CD8-positive, alpha-beta memory T cell (primary cell): ENCODE results near the gene SLC1A5. TPM values are rescaled to one million over a fixed set of nuclear protein-coding genes. Genes with fewer than 3 reads are reported as not detected.
A peak's percentile ranks its signal among the peaks of the same experiment; 100 is the strongest.

ENCODE experiments used
- CTCF ChIA-PET: fragments of 350-600 bp; sonication (Branson Sonifier 250); formaldehyde crosslinking; loops from one replicate; lab custom pipeline; 2021; ENCODE audit warnings: antibody characterized with exemption; lab: Charles Lee
- POLR2A ChIA-PET: fragments of 350-600 bp; sonication (Branson Sonifier 250); formaldehyde crosslinking; loops from one replicate; lab custom pipeline; 2021; ENCODE audit warnings: antibody characterized with exemption; lab: Charles Lee
- DNase-seq, 5 donors: peaks; one replicate each; pipeline versions ENCODE4 v3.0.0 to v3.0.0-alpha.2; 2020 to 2022; ENCODE audit warnings: mixed read lengths in 1 of 5
- H3K27ac ChIP-seq: one replicate; pipeline ENCODE4 v1.7.0; 2013; ENCODE audit warnings: low read depth, mild to moderate bottlenecking, low read length, moderate library complexity
- H3K27me3 ChIP-seq: 2 replicates; pipeline ENCODE4 v1.7.0; 2013; ENCODE audit warnings: low read length, mild to moderate bottlenecking; ENCODE audit not compliant: insufficient read depth, poor library complexity, severe bottlenecking
- H3K36me3 ChIP-seq: 2 replicates; pipeline ENCODE4 v1.7.0; 2013; ENCODE audit warnings: mild to moderate bottlenecking, low read length, moderate library complexity; ENCODE audit not compliant: insufficient read depth
- H3K4me1 ChIP-seq: 2 replicates; pipeline ENCODE4 v1.7.0; 2013; ENCODE audit warnings: mild to moderate bottlenecking, low read length, moderate library complexity; ENCODE audit not compliant: insufficient read depth
- H3K4me3 ChIP-seq: 2 replicates; pipeline ENCODE4 v1.7.0; 2013; ENCODE audit warnings: mild to moderate bottlenecking, low read length
- H3K9me3 ChIP-seq: 2 replicates; pipeline ENCODE4 v1.7.0; 2013; ENCODE audit warnings: mild to moderate bottlenecking, low read length
- H3K27ac Mint-ChIP-seq, 8 donors: one replicate each; pipeline ENCODE4 v1.8.0; 2020 to 2021; ENCODE audit warnings: mixed read lengths in 8 of 8, mild to moderate bottlenecking in 6 of 8, inconsistent platforms in 3 of 8, moderate library complexity in 3 of 8
- H3K27me3 Mint-ChIP-seq, 2 donors: one replicate each; pipeline ENCODE4 v1.8.0; 2020 to 2021; ENCODE audit warnings: mixed read lengths in 2 of 2, mild to moderate bottlenecking in 1 of 2, moderate library complexity in 1 of 2
- H3K36me3 Mint-ChIP-seq, 3 donors: one replicate each; pipeline ENCODE4 v1.8.0; 2020 to 2021; ENCODE audit warnings: mixed read lengths in 3 of 3, inconsistent platforms in 1 of 3, mild to moderate bottlenecking in 1 of 3
- H3K4me1 Mint-ChIP-seq, 3 donors: one replicate each; pipeline ENCODE4 v1.8.0; 2020 to 2021; ENCODE audit warnings: mixed read lengths in 3 of 3, inconsistent platforms in 1 of 3, mild to moderate bottlenecking in 1 of 3
- H3K4me3 Mint-ChIP-seq, 7 donors: one replicate each; pipeline ENCODE4 v1.8.0; 2020 to 2021; ENCODE audit warnings: mixed read lengths in 7 of 7, mild to moderate bottlenecking in 6 of 7, moderate library complexity in 4 of 7, inconsistent platforms in 2 of 7
- H3K9me3 Mint-ChIP-seq, 5 donors: one replicate each; pipeline ENCODE4 v1.8.0; 2020 to 2022; ENCODE audit warnings: mixed read lengths in 5 of 5, mild to moderate bottlenecking in 3 of 5, moderate library complexity in 2 of 5, inconsistent platforms in 1 of 5
- polyA plus RNA-seq: library from polyadenylated mRNA; unstranded; fragments of 300-500 nt; fragmentation: Illumina TruSeq; gene quantifications from one replicate; pipeline ENCODE4 v1.2.3, GENCODE V29; 2021
- total RNA-seq, 2 experiments: library from RNA; stranded (reverse); gene quantifications; one replicate each; pipeline ENCODE4 v1.2.3, GENCODE V29; 2021

Gene SLC1A5
- total RNA-seq (100 to 1,000 TPM; 377 to 380 TPM), polyA plus RNA-seq (19.1 TPM)

DNA sequence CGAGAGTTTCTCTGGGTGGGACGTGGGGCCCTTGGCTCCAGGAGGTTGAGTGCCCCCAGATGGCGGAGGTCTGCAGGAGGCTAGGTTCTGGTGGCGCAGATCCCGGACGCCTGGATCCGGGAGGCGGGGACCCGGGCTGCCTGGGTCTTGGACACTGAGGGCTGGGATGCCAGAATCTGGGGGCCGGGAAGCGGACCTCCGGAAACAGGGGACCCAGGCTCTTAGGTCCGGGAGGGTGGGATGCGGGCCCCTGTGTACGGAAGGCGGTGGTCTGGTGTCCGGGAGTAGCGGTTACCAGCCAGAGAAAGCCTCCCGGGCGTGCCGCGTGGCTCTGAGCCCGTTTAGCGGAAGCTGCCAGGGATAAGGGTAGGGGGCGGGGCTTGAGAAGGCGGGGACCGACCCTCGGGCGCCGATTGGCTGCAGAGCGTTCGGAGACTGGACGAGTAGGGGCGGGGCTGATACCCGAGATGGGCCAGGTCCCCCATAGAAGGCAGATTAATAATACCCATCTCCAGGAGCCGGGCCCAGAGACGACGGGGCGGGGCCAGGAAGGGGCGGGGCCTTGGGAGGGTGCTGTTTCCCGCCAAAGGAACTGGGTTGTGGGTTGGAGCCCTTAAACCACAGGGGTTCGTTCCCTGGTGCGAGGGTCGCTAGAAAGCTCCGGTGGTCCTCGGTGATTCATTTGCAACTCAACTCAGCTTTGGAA is at the start of gene SLC1A5:
Gene SLC1A5 (minus strand): TSS at position 333 of the 706 bp plus-strand sequence. CDS start 629 bp downstream, outside the sequence.
- peak; percentile 85 to 98 (median 97) for DNase-seq
- no peaks in the 10 kb centered on the region for H3K27me3 Mint-ChIP-seq
- no peaks in the 10 kb centered on the region for H3K9me3 Mint-ChIP-seq
- peaks cover 0 to 9% (median 0%) of the 10 kb centered on the region in 3 donors for H3K36me3 Mint-ChIP-seq
- Histone ChIP-seq H3K9me3 (no peaks in the 10 kb centered on the region), H3K4me1 (peaks cover 54% of the 10 kb centered on the region), H3K27me3 (no peaks in the 10 kb centered on the region), H3K4me3 (peak within 1 kb of the TSS; percentile 88), H3K36me3 (no peaks in the 10 kb centered on the region), H3K27ac (peak within 1 kb of the TSS; percentile 92)
- H3K27ac Mint-ChIP-seq, result peak within 1 kb of the TSS; percentile 74 to 100 (median 96)
- peaks cover 53 to 62% (median 61%) of the 10 kb centered on the region in 3 donors for H3K4me1 Mint-ChIP-seq
- POLR2A ChIA-PET, result interaction anchor here (0.8 to 1.9 kb wide), 5 partner anchors 32 to 325 kb away, joined by 3 to 11 read pairs (median 5); partner anchors contain the start of gene ZC3H4
- peak within 1 kb of the TSS; percentile 87 to 97 (median 92) for H3K4me3 Mint-ChIP-seq
- CTCF ChIA-PET, result interaction anchor here (0.6 to 4.1 kb wide), 6 partner anchors 15 to 52 kb away, joined by 3 to 15 read pairs (median 8); no protein-coding TSS in a partner anchor

GRCh38 chr19:46838160-46838559 is 49.8 kb upstream of the SLC1A5 start:
- POLR2A ChIA-PET, result no interaction called here
- H3K27ac Mint-ChIP-seq, result peak overlapping the region in 1 of 8 donors; percentile 27
- Histone ChIP-seq H3K27me3 (no peaks in the 10 kb centered on the region), H3K4me3 (no peak overlapping the region), H3K27ac (no peak overlapping the region), H3K36me3 (no peaks in the 10 kb centered on the region), H3K4me1 (no peaks in the 10 kb centered on the region), H3K9me3 (no peaks in the 10 kb centered on the region)
- H3K4me1 Mint-ChIP-seq, result peaks cover 0 to 5% (median 0%) of the 10 kb centered on the region in 3 donors
- no peaks in the 10 kb centered on the region for H3K9me3 Mint-ChIP-seq
- DNase-seq, result no peak
- H3K27me3 Mint-ChIP-seq, result peaks cover 0 to 2% of the 10 kb centered on the region in 2 donors
- CTCF ChIA-PET, result interaction anchor here (0.7 to 3.2 kb wide), 6 partner anchors 10 to 218 kb away, joined by 3 to 16 read pairs (median 3); no protein-coding TSS in a partner anchor
- H3K36me3 Mint-ChIP-seq, result peaks cover 0 to 56% (median 4%) of the 10 kb centered on the region in 3 donors
- no peak overlapping the region for H3K4me3 Mint-ChIP-seq

- Mint-ChIP-seq H3K9me3 (no peaks in the 10 kb centered on the region), H3K27ac (no peak overlapping the region), H3K4me1 (no peaks in the 10 kb centered on the region), H3K27me3 (peaks cover 5 to 8% of the 10 kb centered on the region in 2 donors), H3K4me3 (no peak overlapping the region), H3K36me3 (peaks cover 0 to 30% (median 4%) of the 10 kb centered on the region in 3 donors)
- Histone ChIP-seq H3K27me3 (no peaks in the 10 kb centered on the region), H3K27ac (no peak overlapping the region), H3K9me3 (no peaks in the 10 kb centered on the region), H3K36me3 (no peaks in the 10 kb centered on the region), H3K4me3 (no peak overlapping the region), H3K4me1 (no peaks in the 10 kb centered on the region)
- ChIA-PET POLR2A (no interaction called here), CTCF (interaction anchor here (1.1 kb wide), 1 partner anchor 178 kb away, joined by 3 read pairs; no protein-coding TSS in a partner anchor)
- DNase-seq, result no peak
Measured at GRCh38 chr19:46834984-46835383, 46.6 kb upstream of the SLC1A5 start.

DNA sequence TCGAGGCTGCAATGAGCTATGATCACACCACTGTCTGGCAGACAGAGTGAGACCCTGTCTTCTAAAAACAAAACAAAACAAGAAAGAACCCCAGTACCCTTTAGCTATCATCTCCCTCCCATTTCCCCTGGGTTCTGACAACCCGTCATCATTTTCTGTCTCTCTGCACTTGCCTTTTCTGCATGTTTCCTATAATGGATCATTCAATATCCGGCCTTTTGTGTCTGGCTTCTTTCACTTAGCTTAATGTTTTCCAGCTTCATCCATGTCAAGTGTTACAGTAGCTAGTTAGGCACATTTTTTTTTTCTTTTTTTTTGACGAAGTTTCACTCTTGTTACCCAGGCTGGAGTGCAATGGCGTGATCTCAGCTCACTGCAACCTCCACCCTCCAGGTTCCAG is 45.7 kb upstream of the SLC1A5 start:
- H3K9me3 Mint-ChIP-seq, result no peaks in the 10 kb centered on the region
- H3K9me3 ChIP-seq, result no peaks in the 10 kb centered on the region
- CTCF ChIA-PET, result interaction anchor here (0.6 to 1.2 kb wide), 6 partner anchors 12 to 179 kb away, joined by 3 to 5 read pairs (median 4); no protein-coding TSS in a partner anchor
- no peak overlapping the region for H3K4me3 ChIP-seq
- H3K27me3 ChIP-seq, result no peaks in the 10 kb centered on the region
- POLR2A ChIA-PET, result no interaction called here
- H3K4me3 Mint-ChIP-seq, result no peak overlapping the region
- H3K36me3 ChIP-seq, result no peaks in the 10 kb centered on the region
- H3K4me1 ChIP-seq, result no peaks in the 10 kb centered on the region
- no peaks in the 10 kb centered on the region for H3K4me1 Mint-ChIP-seq
- peak overlapping the region in 1 of 8 donors; percentile 20 for H3K27ac Mint-ChIP-seq
- no peak for DNase-seq
- H3K27ac ChIP-seq, result no peak overlapping the region
- peaks cover 5 to 8% of the 10 kb centered on the region in 2 donors for H3K27me3 Mint-ChIP-seq
- peaks cover 0 to 22% (median 4%) of the 10 kb centered on the region in 3 donors for H3K36me3 Mint-ChIP-seq

- no peak for DNase-seq
- Mint-ChIP-seq H3K9me3 (no peaks in the 10 kb centered on the region), H3K36me3 (peaks cover 0 to 2% (median 0%) of the 10 kb centered on the region in 3 donors), H3K4me3 (no peak overlapping the region), H3K27me3 (peaks cover 3 to 8% of the 10 kb centered on the region in 2 donors), H3K4me1 (no peaks in the 10 kb centered on the region), H3K27ac (no peak overlapping the region)
- ChIA-PET POLR2A (no interaction called here), CTCF (interaction anchor here (1.5 to 2.1 kb wide), 2 partner anchors 9 kb away, joined by 5 to 9 read pairs; no protein-coding TSS in a partner anchor)
- Histone ChIP-seq H3K4me1 (no peaks in the 10 kb centered on the region), H3K36me3 (no peaks in the 10 kb centered on the region), H3K27me3 (no peaks in the 10 kb centered on the region), H3K4me3 (no peak overlapping the region), H3K9me3 (no peaks in the 10 kb centered on the region), H3K27ac (no peak overlapping the region)
Measured at GRCh38 chr19:46830864-46831263, 42.5 kb upstream of the SLC1A5 start.

DNA sequence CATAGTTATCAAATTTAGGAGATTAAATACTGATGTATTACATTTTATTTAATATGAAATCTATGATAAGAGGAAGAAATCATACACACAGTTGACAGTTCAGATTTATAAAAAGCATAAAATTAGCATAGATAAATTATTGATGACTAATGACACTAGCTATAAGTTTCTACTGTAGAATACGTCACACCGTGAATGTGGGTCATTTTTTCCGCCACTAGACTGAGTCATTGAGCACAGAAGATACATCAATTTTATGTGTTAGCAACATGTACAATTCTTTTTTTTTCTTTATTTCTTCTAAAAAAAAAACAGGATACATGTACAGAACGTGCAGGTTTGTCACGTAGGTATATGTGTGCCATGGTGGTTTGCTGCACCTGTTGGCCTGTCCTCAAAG is 40.1 kb upstream of the SLC1A5 start:
- H3K36me3 ChIP-seq, result no peaks in the 10 kb centered on the region
- no peak overlapping the region for H3K27ac Mint-ChIP-seq
- no peaks in the 10 kb centered on the region for H3K4me1 ChIP-seq
- CTCF ChIA-PET, result interaction anchor here (1.0 to 2.3 kb wide), 3 partner anchors 12 to 71 kb away, joined by 4 to 6 read pairs (median 4); no protein-coding TSS in a partner anchor
- H3K27me3 Mint-ChIP-seq, result peaks cover 3 to 8% of the 10 kb centered on the region in 2 donors
- H3K4me3 Mint-ChIP-seq, result no peak overlapping the region
- H3K9me3 ChIP-seq, result no peaks in the 10 kb centered on the region
- POLR2A ChIA-PET, result no interaction called here
- no peaks in the 10 kb centered on the region for H3K36me3 Mint-ChIP-seq
- no peaks in the 10 kb centered on the region for H3K27me3 ChIP-seq
- H3K9me3 Mint-ChIP-seq, result no peaks in the 10 kb centered on the region
- no peak for DNase-seq
- H3K4me1 Mint-ChIP-seq, result peaks cover 4 to 10% (median 9%) of the 10 kb centered on the region in 3 donors
- H3K4me3 ChIP-seq, result no peak overlapping the region
- no peak overlapping the region for H3K27ac ChIP-seq

DNA sequence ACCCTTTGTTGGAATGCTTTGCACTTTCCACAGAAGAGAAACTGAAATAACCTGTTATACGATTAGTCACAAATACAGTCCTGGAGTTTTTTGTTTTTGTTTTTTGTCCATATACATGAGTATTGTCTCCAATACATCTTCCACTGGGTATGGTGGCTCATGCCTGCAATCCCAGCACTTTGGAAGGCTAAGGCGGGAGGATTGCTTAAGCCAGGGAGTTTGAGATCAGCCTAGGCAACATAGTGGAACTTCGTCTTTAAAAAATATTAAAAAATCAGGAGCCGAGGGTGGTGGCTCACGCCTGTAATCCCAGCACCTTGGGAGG is 37.3 kb upstream of the SLC1A5 start:
- Mint-ChIP-seq H3K36me3 (no peaks in the 10 kb centered on the region), H3K27ac (peak overlapping the region in 3 of 8 donors; percentile 26 to 74 (median 45)), H3K9me3 (no peaks in the 10 kb centered on the region), H3K4me1 (peaks cover 16 to 30% (median 20%) of the 10 kb centered on the region in 3 donors), H3K27me3 (peaks cover 0 to 1% of the 10 kb centered on the region in 2 donors), H3K4me3 (no peak overlapping the region)
- H3K27ac ChIP-seq, result no peak overlapping the region
- POLR2A ChIA-PET, result no interaction called here
- no peak overlapping the region for H3K4me3 ChIP-seq
- peaks cover 15% of the 10 kb centered on the region for H3K4me1 ChIP-seq
- DNase-seq, result no peak
- no peaks in the 10 kb centered on the region for H3K27me3 ChIP-seq
- no peaks in the 10 kb centered on the region for H3K36me3 ChIP-seq
- CTCF ChIA-PET, result interaction anchor here (1.1 kb wide), 1 partner anchor 68 kb away, joined by 7 read pairs; no protein-coding TSS in a partner anchor
- no peaks in the 10 kb centered on the region for H3K9me3 ChIP-seq
